Measurements from ENCODE around the gene POLR2E. TPM values are rescaled to one million over a fixed set of nuclear protein-coding genes. Genes with fewer than 3 reads are reported as not detected.

POLR2E gene
- total and polyA plus RNA-seq, 9 of the 15 experiments (the other 6 are each of a cell fraction or from before 2014, with no cell fraction given) = 3.4 to 413 (median 244) TPM

DNA sequence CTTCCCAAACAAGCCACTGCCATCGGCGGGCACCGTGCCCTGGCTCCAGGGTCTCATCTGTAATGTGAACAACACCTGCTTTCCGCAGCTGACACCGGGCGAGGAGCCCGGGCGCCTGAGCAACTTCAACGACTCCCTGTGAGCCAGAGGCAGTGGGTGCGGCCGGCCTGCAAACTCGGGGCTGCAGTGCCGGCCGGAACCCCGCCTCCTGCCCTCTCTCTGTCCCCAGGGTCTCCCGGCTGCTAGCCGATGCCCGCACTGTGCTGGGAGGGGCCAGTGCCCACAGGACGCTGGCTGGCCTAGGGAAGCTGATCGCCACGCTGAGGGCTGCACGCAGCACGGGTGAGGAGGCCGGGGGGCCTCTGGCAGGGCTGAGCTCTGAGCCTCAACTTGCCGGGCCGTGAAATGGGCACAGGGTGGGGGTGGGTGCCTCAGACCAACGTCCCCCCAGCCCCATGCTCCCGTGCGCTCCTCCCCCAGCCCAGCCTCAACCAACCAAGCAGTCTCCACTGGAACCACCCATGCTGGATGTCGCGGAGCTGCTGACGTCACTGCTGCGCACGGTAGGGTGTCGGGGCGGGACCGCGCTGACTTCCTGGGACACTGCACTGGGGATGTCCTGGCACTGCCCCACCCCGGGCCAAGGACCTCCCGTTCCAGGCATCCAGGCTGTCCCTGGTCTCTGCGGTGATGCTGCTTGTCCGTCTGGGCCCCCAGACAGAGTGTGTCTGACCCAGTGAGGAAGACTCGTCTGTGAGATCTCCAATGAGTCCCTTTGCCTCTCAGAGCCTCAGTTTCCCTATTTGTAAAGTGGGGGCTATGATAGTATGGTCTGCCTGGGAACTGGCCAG is 53.1 kb downstream of the POLR2E start (continued):
- TF ChIP-seq, protein P1, sequence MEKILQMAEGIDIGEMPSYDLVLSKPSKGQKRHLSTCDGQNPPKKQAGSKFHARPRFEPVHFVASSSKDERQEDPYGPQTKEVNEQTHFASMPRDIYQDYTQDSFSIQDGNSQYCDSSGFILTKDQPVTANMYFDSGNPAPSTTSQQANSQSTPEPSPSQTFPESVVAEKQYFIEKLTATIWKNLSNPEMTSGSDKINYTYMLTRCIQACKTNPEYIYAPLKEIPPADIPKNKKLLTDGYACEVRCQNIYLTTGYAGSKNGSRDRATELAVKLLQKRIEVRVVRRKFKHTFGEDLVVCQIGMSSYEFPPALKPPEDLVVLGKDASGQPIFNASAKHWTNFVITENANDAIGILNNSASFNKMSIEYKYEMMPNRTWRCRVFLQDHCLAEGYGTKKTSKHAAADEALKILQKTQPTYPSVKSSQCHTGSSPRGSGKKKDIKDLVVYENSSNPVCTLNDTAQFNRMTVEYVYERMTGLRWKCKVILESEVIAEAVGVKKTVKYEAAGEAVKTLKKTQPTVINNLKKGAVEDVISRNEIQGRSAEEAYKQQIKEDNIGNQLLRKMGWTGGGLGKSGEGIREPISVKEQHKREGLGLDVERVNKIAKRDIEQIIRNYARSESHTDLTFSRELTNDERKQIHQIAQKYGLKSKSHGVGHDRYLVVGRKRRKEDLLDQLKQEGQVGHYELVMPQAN (IDR thresholded peaks at IDR 0.05; ENCODE audit: borderline replicate concordance) = peak; percentile 89
- TF ChIP-seq FOS (IDR thresholded peaks at IDR 0.05; ENCODE audit: extremely low read depth, insufficient read length) = no peak
- 0 out of 2 replicates have a peak, but pooled peaks have one; percentile 74 for TF ChIP-seq ZNF282 (CRISPR knock-in tag; IDR thresholded peaks at IDR 0.05)
- TF ChIP-seq, protein P2, sequence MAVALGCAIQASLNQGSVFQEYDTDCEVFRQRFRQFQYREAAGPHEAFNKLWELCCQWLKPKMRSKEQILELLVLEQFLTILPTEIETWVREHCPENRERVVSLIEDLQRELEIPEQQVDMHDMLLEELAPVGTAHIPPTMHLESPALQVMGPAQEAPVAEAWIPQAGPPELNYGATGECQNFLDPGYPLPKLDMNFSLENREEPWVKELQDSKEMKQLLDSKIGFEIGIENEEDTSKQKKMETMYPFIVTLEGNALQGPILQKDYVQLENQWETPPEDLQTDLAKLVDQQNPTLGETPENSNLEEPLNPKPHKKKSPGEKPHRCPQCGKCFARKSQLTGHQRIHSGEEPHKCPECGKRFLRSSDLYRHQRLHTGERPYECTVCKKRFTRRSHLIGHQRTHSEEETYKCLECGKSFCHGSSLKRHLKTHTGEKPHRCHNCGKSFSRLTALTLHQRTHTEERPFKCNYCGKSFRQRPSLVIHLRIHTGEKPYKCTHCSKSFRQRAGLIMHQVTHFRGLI (CRISPR knock-in tag; IDR thresholded peaks at IDR 0.05) = no peak
- no peak for TF ChIP-seq TEAD2 (tag; IDR thresholded peaks at IDR 0.05)
- no peak for TF ChIP-seq ZNF274 (IDR thresholded peaks at IDR 0.05; ENCODE audit: borderline replicate concordance, low read depth, low read length)
- TF ChIP-seq GABPB1 (CRISPR knock-in tag; IDR thresholded peaks at IDR 0.05) = peak; percentile 59; the same call in 1 of the 2 replicates
- TF ChIP-seq NR2C1 (IDR thresholded peaks at IDR 0.05) = no peak
- TF ChIP-seq NR2C1 (tag; IDR thresholded peaks at IDR 0.05) = 0 out of 2 replicates have a peak, but pooled peaks have one; percentile 13
- no peak for TF ChIP-seq ILF3 (IDR thresholded peaks at IDR 0.05; ENCODE audit: borderline replicate concordance)
- TF ChIP-seq NCOA1 (IDR thresholded peaks at IDR 0.05; ENCODE audit: low read depth) = no peak
- TF ChIP-seq, protein P3, sequence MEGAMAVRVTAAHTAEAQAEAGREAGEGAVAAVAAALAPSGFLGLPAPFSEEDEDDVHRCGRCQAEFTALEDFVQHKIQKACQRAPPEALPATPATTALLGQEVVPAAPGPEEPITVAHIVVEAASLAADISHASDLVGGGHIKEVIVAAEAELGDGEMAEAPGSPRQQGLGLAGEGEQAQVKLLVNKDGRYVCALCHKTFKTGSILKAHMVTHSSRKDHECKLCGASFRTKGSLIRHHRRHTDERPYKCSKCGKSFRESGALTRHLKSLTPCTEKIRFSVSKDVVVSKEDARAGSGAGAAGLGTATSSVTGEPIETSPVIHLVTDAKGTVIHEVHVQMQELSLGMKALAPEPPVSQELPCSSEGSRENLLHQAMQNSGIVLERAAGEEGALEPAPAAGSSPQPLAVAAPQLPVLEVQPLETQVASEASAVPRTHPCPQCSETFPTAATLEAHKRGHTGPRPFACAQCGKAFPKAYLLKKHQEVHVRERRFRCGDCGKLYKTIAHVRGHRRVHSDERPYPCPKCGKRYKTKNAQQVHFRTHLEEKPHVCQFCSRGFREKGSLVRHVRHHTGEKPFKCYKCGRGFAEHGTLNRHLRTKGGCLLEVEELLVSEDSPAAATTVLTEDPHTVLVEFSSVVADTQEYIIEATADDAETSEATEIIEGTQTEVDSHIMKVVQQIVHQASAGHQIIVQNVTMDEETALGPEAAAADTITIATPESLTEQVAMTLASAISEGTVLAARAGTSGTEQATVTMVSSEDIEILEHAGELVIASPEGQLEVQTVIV (CRISPR knock-in tag; IDR thresholded peaks at IDR 0.05; ENCODE audit: borderline replicate concordance) = no peak
- TF ChIP-seq, protein P4, sequence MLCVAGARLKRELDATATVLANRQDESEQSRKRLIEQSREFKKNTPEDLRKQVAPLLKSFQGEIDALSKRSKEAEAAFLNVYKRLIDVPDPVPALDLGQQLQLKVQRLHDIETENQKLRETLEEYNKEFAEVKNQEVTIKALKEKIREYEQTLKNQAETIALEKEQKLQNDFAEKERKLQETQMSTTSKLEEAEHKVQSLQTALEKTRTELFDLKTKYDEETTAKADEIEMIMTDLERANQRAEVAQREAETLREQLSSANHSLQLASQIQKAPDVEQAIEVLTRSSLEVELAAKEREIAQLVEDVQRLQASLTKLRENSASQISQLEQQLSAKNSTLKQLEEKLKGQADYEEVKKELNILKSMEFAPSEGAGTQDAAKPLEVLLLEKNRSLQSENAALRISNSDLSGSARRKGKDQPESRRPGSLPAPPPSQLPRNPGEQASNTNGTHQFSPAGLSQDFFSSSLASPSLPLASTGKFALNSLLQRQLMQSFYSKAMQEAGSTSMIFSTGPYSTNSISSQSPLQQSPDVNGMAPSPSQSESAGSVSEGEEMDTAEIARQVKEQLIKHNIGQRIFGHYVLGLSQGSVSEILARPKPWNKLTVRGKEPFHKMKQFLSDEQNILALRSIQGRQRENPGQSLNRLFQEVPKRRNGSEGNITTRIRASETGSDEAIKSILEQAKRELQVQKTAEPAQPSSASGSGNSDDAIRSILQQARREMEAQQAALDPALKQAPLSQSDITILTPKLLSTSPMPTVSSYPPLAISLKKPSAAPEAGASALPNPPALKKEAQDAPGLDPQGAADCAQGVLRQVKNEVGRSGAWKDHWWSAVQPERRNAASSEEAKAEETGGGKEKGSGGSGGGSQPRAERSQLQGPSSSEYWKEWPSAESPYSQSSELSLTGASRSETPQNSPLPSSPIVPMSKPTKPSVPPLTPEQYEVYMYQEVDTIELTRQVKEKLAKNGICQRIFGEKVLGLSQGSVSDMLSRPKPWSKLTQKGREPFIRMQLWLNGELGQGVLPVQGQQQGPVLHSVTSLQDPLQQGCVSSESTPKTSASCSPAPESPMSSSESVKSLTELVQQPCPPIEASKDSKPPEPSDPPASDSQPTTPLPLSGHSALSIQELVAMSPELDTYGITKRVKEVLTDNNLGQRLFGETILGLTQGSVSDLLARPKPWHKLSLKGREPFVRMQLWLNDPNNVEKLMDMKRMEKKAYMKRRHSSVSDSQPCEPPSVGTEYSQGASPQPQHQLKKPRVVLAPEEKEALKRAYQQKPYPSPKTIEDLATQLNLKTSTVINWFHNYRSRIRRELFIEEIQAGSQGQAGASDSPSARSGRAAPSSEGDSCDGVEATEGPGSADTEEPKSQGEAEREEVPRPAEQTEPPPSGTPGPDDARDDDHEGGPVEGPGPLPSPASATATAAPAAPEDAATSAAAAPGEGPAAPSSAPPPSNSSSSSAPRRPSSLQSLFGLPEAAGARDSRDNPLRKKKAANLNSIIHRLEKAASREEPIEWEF (CRISPR knock-in tag; IDR thresholded peaks at IDR 0.05) = no peak
- TF ChIP-seq, protein P5, sequence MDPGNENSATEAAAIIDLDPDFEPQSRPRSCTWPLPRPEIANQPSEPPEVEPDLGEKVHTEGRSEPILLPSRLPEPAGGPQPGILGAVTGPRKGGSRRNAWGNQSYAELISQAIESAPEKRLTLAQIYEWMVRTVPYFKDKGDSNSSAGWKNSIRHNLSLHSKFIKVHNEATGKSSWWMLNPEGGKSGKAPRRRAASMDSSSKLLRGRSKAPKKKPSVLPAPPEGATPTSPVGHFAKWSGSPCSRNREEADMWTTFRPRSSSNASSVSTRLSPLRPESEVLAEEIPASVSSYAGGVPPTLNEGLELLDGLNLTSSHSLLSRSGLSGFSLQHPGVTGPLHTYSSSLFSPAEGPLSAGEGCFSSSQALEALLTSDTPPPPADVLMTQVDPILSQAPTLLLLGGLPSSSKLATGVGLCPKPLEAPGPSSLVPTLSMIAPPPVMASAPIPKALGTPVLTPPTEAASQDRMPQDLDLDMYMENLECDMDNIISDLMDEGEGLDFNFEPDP (CRISPR knock-in tag; IDR thresholded peaks at IDR 0.05) = no peak

All from K562 (cell line).